PC-3 (cell line): ENCODE measurements around the gene RCOR2. TPM values are rescaled to one million over a fixed set of nuclear protein-coding genes. Genes with fewer than 3 reads are reported as not detected.
"Not testable (repeated sequence)": the region's sequence is repeated elsewhere in the genome, so short reads cannot be mapped to it uniquely, and the experiment has no call there.

Experiments used
- ATAC-seq: fragments of 200-7000 bp; cut with Tn5 transposase; 2 replicates; pipeline ENCODE4 v1.9.1; 2020; ENCODE audit warnings: mild to moderate bottlenecking, moderate library complexity
- BruUV-seq: library from RNA; stranded (reverse); fragments of 400-500 nt; replicated peaks from 2 replicates; lab custom pipeline; 2021; lab: Mats Ljungman, UMichigan
- CTCF ChIA-PET: fragments of 300-600 bp; sonication (Branson Sonifier 250); formaldehyde crosslinking; loops from one replicate; lab custom pipeline; 2022; ENCODE audit warnings: antibody characterized with exemption; lab: Charles Lee
- POLR2A ChIA-PET: fragments of 300-600 bp; sonication (Branson Sonifier 250); formaldehyde crosslinking; loops from one replicate; lab custom pipeline; 2022; ENCODE audit warnings: antibody characterized with exemption; ENCODE audit not compliant: unreplicated experiment; lab: Charles Lee
- DNase-seq: peaks from one replicate; pipeline ENCODE4 v3.0.0-alpha.2; 2015
- H2AFZ ChIP-seq: fragments of 300-600 bp; sonication (generic); 2 replicates; pipeline ENCODE4 v1.6.0; 2016; ENCODE audit warnings: antibody characterized with exemption, low read length
- H3F3A ChIP-seq: fragments of 300-600 bp; sonication (generic); one replicate; pipeline ENCODE4 v1.6.0; 2017; ENCODE audit warnings: antibody characterized with exemption, low read length, control low read depth, mild to moderate bottlenecking; ENCODE audit not compliant: unreplicated experiment
- H3K27ac ChIP-seq: fragments of 300-600 bp; sonication (generic); 2 replicates; pipeline ENCODE4 v1.5.1; 2016; ENCODE audit warnings: mild to moderate bottlenecking, low read length
- H3K27me3 ChIP-seq: fragments of 300-600 bp; sonication (generic); 2 replicates; pipeline ENCODE4 v1.6.1; 2016; ENCODE audit warnings: low read length, mixed read lengths
- H3K36me3 ChIP-seq: fragments of 300-600 bp; sonication (generic); 2 replicates; pipeline ENCODE4 v1.6.1; 2016; ENCODE audit warnings: low read depth, mixed run types, low read length, mixed read lengths
- H3K4me1 ChIP-seq: fragments of 300-600 bp; sonication (generic); 2 replicates; pipeline ENCODE4 v1.5.1; 2016; ENCODE audit warnings: low read length; ENCODE audit not compliant: insufficient read depth
- H3K4me2 ChIP-seq: fragments of 300-600 bp; sonication (generic); 2 replicates; pipeline ENCODE4 v1.6.0; 2016; ENCODE audit warnings: low read length
- H3K4me3 ChIP-seq: fragments of 300-600 bp; sonication (generic); 2 replicates; pipeline ENCODE4 v1.5.1; 2016; ENCODE audit warnings: mild to moderate bottlenecking, low read length, mixed read lengths
- H3K79me2 ChIP-seq: fragments of 300-600 bp; sonication (generic); 2 replicates; pipeline ENCODE4 v1.6.1; 2017; ENCODE audit warnings: low read length, mixed read lengths
- H3K9ac ChIP-seq: fragments of 300-600 bp; sonication (generic); 2 replicates; pipeline ENCODE4 v1.6.0; 2016; ENCODE audit warnings: mild to moderate bottlenecking, low read length
- H3K9me2 ChIP-seq: fragments of 300-600 bp; sonication (generic); replicated peaks from 2 replicates; pipeline ENCODE4 v1.6.1; 2016; ENCODE audit warnings: mixed run types, low read length, mixed read lengths
- H3K9me3 ChIP-seq: fragments of 300-600 bp; sonication (generic); 2 replicates; pipeline ENCODE4 v1.6.1; 2016; ENCODE audit warnings: low read length, mixed read lengths
- H4K20me1 ChIP-seq: fragments of 300-600 bp; sonication (generic); 2 replicates; pipeline ENCODE4 v1.6.1; 2016; ENCODE audit warnings: low read length, mixed read lengths
- EZH2 ChIP-seq: fragments of 300-600 bp; sonication (generic); IDR thresholded peaks from one replicate; pipeline ENCODE4 v1.6.1; 2017; ENCODE audit warnings: antibody characterized with exemption, mild to moderate bottlenecking, low read length; ENCODE audit not compliant: unreplicated experiment
- EZH2phosphoT487 ChIP-seq: fragments of 300-600 bp; sonication (generic); IDR thresholded peaks from 2 replicates; pipeline ENCODE4 v1.6.1; 2018; ENCODE audit warnings: mild to moderate bottlenecking, antibody characterized with exemption, low read length, borderline replicate concordance
- intact Hi-C: fragments of 100-400 bp; cut with micrococcal nuclease; formaldehyde crosslinking; loops from 2 replicates; pipeline ENCODE4 v1.9.0; 2023
- total RNA-seq: library from RNA; depleted of rRNA; stranded (reverse); fragments of >200 nt; gene quantifications from 2 replicates; pipeline ENCODE4 v1.2.3, GENCODE V29; 2014
- TF ChIP-seq, protein P1 (sequence below): fragments of 300-600 bp; sonication (generic); conservative IDR thresholded peaks from 2 replicates; pipeline ENCODE4 v1.5.1; 2017; ENCODE audit warnings: antibody characterized with exemption, low read depth, mild to moderate bottlenecking, low read length

Gene RCOR2
- total RNA-seq, 1 experiment from 2014 or later = 1.4 TPM

DNA sequence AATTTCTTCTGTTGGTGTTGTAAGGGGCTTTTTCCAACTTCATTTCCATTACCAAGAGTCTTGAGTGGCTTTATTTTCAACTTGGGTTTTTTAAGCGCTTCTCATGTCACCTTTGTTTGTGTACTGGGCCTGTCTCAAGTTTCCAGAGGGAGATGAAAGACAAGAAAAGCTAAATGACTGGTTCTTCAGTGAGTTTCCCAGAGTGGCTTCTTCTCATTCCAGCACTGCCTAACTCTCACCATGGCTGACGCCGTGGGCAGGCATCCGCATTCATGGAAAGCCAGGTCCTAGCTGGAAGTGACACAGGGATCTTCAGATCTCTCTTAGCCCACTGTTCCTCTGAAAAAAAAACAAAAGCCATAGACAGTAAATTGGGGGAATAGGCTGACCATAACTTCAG is 49.5 kb downstream of the RCOR2 start:
- H3K27ac ChIP-seq = no peak overlapping the region
- H3K4me1 ChIP-seq = peaks cover 51% of the 10 kb centered on the region
- no peaks in the 10 kb centered on the region for H3K9me3 ChIP-seq
- DNase-seq (no peak), ATAC-seq (no peak)
- ChIA-PET CTCF (no interaction called here), POLR2A (no interaction called here)
- no peak overlapping the region for H3K4me2 ChIP-seq
- H2AFZ ChIP-seq = no peak overlapping the region
- H3K4me3 ChIP-seq = no peak overlapping the region
- TF ChIP-seq, protein P1, sequence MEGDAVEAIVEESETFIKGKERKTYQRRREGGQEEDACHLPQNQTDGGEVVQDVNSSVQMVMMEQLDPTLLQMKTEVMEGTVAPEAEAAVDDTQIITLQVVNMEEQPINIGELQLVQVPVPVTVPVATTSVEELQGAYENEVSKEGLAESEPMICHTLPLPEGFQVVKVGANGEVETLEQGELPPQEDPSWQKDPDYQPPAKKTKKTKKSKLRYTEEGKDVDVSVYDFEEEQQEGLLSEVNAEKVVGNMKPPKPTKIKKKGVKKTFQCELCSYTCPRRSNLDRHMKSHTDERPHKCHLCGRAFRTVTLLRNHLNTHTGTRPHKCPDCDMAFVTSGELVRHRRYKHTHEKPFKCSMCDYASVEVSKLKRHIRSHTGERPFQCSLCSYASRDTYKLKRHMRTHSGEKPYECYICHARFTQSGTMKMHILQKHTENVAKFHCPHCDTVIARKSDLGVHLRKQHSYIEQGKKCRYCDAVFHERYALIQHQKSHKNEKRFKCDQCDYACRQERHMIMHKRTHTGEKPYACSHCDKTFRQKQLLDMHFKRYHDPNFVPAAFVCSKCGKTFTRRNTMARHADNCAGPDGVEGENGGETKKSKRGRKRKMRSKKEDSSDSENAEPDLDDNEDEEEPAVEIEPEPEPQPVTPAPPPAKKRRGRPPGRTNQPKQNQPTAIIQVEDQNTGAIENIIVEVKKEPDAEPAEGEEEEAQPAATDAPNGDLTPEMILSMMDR = no peak
- TF ChIP-seq EZH2 (no peak), EZH2phosphoT487 (no peak)
- H3K27me3 ChIP-seq = no peaks in the 10 kb centered on the region
- no peaks in the 10 kb centered on the region for H3F3A ChIP-seq
- no peak overlapping the region for H3K9ac ChIP-seq
- H3K9me2 ChIP-seq = no peaks in the 10 kb centered on the region
- H4K20me1 ChIP-seq = peaks cover 13% of the 10 kb centered on the region
- BruUV-seq = no TSS peak
- intact Hi-C loops = no loop called here
- peaks cover 79% of the 10 kb centered on the region for H3K79me2 ChIP-seq
- 0 out of 2 replicates have a peak, but pooled peaks cover 3% of the 10 kb centered on the region for H3K36me3 ChIP-seq

DNA sequence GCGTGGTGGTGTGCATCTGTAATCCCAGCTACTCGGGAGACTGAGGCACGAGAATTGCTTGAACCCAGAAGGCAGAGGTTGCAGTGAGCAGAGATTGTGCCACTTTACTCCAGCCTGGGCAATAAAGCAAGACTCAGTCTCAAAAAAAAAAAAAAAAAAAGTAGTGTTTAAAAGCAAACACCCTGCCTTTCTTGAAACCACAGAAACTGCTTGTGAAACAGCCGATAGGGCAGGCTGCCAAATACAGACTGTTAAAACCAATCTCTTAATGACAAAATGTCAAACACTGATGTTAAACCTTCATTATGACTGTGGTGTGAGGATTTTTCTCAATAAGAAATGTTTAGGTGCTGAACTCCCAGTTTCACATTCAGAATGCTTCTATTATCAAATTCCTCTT is 50.8 kb downstream of the RCOR2 start:
- H3K9me2 ChIP-seq = no peaks in the 10 kb centered on the region
- ChIA-PET POLR2A (no interaction called here), CTCF (no interaction called here)
- H3K27me3 ChIP-seq = no peaks in the 10 kb centered on the region
- H2AFZ ChIP-seq = no peak overlapping the region
- H3F3A ChIP-seq = no peaks in the 10 kb centered on the region
- no peak overlapping the region for H3K4me2 ChIP-seq
- no peaks in the 10 kb centered on the region for H3K9me3 ChIP-seq
- TF ChIP-seq EZH2phosphoT487 (no peak), EZH2 (no peak)
- TF ChIP-seq, protein P1 = no peak
- H3K27ac ChIP-seq = no peak overlapping the region
- BruUV-seq = no TSS peak
- peaks cover 9% of the 10 kb centered on the region; the same call in 1 of the 2 replicates for H3K36me3 ChIP-seq
- no peak overlapping the region for H3K9ac ChIP-seq
- intact Hi-C loops = no loop called here
- no peak for ATAC-seq
- H3K79me2 ChIP-seq = peaks cover 85% of the 10 kb centered on the region
- peaks cover 13% of the 10 kb centered on the region for H4K20me1 ChIP-seq
- peak; percentile 42 for DNase-seq
- H3K4me1 ChIP-seq = peaks cover 41% of the 10 kb centered on the region
- no peak overlapping the region for H3K4me3 ChIP-seq

DNA sequence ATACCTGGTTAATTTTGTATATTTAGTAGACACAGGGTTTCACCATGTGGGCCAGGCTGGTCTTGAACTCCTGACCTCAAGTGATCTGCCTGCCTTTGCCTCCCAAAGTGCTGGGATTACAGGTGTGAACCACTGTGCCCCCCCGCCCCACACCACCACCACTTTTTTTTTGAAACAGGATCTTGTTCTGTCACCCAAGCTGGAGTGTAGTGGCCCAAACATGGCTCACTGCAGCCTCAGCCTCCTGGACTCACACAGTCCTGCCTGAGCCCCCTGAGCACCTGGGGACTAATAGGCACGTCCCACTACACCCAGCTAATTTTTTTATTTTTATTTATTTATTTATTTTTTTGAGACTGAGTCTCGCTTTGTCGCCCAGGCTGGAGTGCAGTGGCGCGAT is 53.3 kb downstream of the RCOR2 start:
- H4K20me1 ChIP-seq, H3K9me3 ChIP-seq, POLR2A ChIA-PET, DNase-seq, H3K9ac ChIP-seq, H3K36me3 ChIP-seq, H3F3A ChIP-seq, ATAC-seq, H3K27ac ChIP-seq, intact Hi-C loops, BruUV-seq, H2AFZ ChIP-seq, H3K9me2 ChIP-seq, H3K4me2 ChIP-seq, H3K27me3 ChIP-seq, H3K4me3 ChIP-seq: not testable (repeated sequence)
- Histone ChIP-seq H3K4me1 (peaks cover 15% of the 10 kb centered on the region), H3K79me2 (peaks cover 83% of the 10 kb centered on the region)
- CTCF ChIA-PET = interaction anchor here (1.2 kb wide), 1 partner anchor 71 kb away, joined by 5 read pairs; no protein-coding TSS in a partner anchor
